ENCODE measurements around the gene MID1IP1. TPM values are rescaled to one million over a fixed set of nuclear protein-coding genes. Genes with fewer than 3 reads are reported as not detected.

MID1IP1 gene
- total and polyA plus RNA-seq, 2 of the 13 experiments (the other 11 are each of a cell fraction or from before 2014, with no cell fraction given): 35.7 to 36.1 TPM

- TF ChIP-seq ZNF574 (CRISPR knock-in tag; IDR thresholded peaks at IDR 0.05): peak; percentile 60
- no peak for TF ChIP-seq PRPF4 (IDR thresholded peaks at IDR 0.05; ENCODE audit: low read depth, low read length, poor library complexity, severe bottlenecking)
- TF ChIP-seq ZSCAN31 (CRISPR knock-in tag; IDR thresholded peaks at IDR 0.05; ENCODE audit: low read depth): peak; percentile 17; the same call in 1 of the 2 replicates
- no peak for TF ChIP-seq GABPA (IDR thresholded peaks at IDR 0.05; ENCODE audit: low read depth, low read length)
- TF ChIP-seq GABPA (CRISPR knock-in tag; IDR thresholded peaks at IDR 0.05; ENCODE audit: low read depth): peak; percentile 34; the same call in 1 of the 2 replicates
- 0 out of 2 replicates have a peak, but pooled peaks have one; percentile 28 for TF ChIP-seq JUNB (CRISPR knock-in tag; IDR thresholded peaks at IDR 0.05; ENCODE audit: borderline replicate concordance)
- no peak for TF ChIP-seq ZNF646 (CRISPR knock-in tag; IDR thresholded peaks at IDR 0.05)
- 0 out of 2 replicates have a peak, but pooled peaks have one; percentile 56 for TF ChIP-seq ZNF780A (CRISPR knock-in tag; IDR thresholded peaks at IDR 0.05)
- TF ChIP-seq SIX1 (CRISPR knock-in tag; IDR thresholded peaks at IDR 0.05; ENCODE audit: borderline replicate concordance): no peak
- TF ChIP-seq HNRNPL (IDR thresholded peaks at IDR 0.05; ENCODE audit: low read depth, low read length): peak; percentile 64; the same call in 1 of the 2 replicates
- TF ChIP-seq ARNTL (CRISPR knock-in tag; IDR thresholded peaks at IDR 0.05): peak; percentile 95
- TF ChIP-seq ZNF562 (CRISPR knock-in tag; IDR thresholded peaks at IDR 0.05; ENCODE audit: borderline replicate concordance): 0 out of 2 replicates have a peak, but pooled peaks have one; percentile 33
- TF ChIP-seq TOPORS (CRISPR knock-in tag; IDR thresholded peaks at IDR 0.05): 0 out of 2 replicates have a peak, but pooled peaks have one; percentile 36
- 0 out of 2 replicates have a peak, but pooled peaks have one; percentile 21 for TF ChIP-seq ZNF292 (CRISPR knock-in tag; IDR thresholded peaks at IDR 0.05; ENCODE audit: borderline replicate concordance, low read depth)
- TF ChIP-seq ZNF691 (CRISPR knock-in tag; IDR thresholded peaks at IDR 0.05; ENCODE audit: borderline replicate concordance, low read depth): peak; percentile 26; the same call in 1 of the 2 replicates
- no peak for TF ChIP-seq RFX1 (IDR thresholded peaks at IDR 0.05)
- 0 out of 2 replicates have a peak, but pooled peaks have one; percentile 27 for TF ChIP-seq MIER3 (CRISPR knock-in tag; IDR thresholded peaks at IDR 0.05; ENCODE audit: borderline replicate concordance)
Observed at GRCh38 chrX:38803588-38804431, 2.6 kb downstream of the MID1IP1 start (continued).
